Tongue (tissue), 2 donors: ENCODE measurements around the gene VMP1. TPM values are rescaled to one million over a fixed set of nuclear protein-coding genes. Genes with fewer than 3 reads are reported as not detected.
"Not testable (repeated sequence)": the region's sequence is repeated elsewhere in the genome, so short reads cannot be mapped to it uniquely, and the experiment has no call there.

Experiments used
- DNase-seq: peaks from one replicate; pipeline ENCODE4 v3.0.0-alpha.2; 2015
- total RNA-seq: library from RNA; depleted of rRNA; stranded (reverse); fragments of >200 nt; gene quantifications from one replicate; pipeline ENCODE4 v1.2.3, GENCODE V29; 2014

Gene VMP1
- total RNA-seq, 1 donor from 2014 or later, result 178 TPM

DNA sequence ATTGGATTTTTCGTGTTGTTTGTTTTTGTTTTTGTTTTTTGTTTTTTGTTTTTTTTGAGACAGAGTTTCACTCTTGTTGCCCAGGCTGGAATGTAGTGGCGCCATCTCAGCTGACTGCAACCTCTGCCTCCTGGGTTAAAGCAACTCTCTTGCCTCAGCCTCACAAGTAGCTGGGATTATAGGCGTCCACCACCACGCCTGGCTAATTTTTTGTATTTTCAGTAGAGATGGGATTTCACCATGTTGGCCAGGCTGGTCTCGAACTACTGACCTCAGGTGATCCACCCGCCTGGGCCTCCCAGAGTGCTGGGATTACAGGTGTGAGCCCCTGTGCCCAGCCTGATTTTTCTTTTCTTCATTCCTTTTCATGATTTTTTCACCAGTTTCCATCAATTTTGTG, 73.1 kb downstream of the VMP1 start:
- not testable (repeated sequence) for DNase-seq

DNA sequence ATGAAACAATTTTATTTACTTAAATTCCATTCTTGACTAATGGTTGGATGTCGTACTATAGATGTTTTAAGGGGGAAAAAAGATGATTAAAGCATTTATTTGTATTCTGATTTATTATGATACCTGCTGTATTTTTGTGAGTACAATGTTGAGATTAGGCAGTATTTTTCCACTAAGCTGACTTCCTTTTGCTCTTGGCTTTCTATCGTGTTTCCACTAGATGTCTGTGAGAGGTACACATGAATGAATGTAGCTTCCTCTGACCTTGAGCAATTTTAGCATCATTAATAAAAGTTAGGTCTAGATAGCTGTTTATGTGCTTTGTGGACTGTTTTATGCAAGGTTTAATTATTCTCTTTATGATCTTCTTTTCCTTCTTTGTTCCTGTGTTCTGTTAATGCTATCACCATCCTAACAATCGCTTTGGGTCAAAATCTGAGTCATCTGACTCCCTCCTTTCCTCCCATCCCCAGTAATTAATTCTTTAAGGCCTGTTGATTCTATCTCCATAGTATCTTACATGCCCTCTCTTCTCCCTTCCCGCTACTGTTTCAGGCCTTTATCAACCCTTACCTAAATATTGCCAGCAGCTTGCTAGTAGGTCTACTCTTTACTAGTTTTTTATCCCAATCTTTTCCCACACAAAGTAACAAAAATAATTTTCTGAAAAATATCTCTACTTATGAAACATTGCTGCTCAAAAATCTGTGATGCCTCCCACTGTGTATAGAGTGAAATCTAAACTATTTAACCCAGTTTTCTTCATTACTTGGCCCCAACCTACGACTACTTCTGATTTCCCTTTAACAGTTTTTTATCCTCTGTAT, 76.0 kb downstream of the VMP1 start:
- no peak for DNase-seq

GRCh38 chr17:59785091-59785799, 77.8 kb downstream of the VMP1 start:
- no peak for DNase-seq

- DNase-seq, result no peak
Measured at GRCh38 chr17:59786213-59786535, 78.7 kb downstream of the VMP1 start.

DNA sequence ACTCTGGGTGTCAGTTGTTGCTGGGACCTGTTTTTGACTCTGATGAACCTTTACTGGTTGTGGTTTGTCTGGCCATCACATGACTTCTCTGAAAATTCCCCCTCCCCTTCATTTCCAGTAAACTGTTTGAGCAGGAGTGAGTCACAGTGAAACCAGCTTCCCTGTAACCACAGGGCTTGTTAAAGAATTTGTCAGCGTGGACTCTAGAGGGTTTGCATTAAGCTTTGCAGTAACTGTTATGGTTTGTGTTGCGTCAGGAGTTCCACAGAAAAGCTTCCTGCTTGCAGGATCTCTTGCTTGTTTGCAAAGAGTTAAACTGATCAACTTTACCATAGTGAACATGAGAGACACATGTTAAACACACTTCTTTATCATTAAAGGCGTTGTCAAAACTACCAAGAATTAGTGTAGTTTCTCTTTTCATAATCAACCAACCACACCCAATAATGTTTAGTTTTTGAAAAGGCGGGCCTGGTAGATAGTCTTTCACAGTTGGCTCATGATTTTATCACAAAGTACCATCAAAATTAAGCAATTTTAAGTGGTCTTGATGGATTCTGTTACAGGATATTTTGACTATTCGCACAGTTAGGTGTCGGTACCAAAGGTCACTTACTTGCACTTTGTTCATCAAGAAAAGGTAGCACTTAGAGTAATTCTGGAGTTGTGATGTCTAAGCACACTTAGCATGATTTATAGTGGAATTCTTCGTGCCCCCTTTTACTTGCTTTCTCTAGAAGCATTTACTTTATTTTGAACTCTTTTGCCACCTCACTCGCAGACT, 79.3 kb downstream of the VMP1 start:
- peak; percentile 84 for DNase-seq

DNA sequence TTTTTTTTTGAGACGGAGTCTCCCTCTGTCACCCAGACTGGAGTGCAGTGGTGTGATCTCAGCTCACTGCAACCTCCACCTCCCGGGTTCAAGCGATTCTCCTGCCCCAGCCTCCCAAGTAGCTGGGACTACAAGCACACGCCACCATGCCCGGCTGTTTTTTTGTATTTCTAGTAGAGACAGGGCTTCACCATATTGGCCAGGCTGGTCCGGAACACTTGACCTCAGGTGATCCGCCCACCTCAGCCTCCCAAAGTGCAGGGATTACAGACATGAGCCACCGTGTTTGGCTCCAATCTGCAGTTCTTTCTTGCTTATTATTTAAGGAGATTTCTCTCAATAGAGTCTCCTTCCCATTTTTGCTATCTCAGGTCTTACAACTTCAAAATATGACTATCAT, 82.4 kb downstream of the VMP1 start:
- not testable (repeated sequence) for DNase-seq

DNA sequence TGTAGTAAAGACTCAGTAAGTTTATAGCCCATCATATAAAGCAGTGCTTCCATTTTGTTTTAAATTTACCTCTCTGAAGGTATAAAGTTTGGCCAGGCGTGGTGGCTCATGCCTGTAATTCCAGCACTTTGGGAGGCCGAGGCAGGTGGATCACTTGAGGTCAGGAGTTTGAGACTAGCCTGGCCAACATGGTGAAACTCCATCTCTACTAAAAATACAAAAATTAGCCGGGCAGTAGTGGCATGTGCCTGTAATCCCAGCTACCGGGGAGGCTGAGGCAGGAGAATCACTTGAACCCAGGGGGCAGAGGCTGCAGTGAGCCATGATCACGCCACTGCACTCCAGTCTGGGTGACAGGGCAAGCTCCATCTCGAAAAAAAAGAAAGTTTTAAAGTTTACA, 83.0 kb downstream of the VMP1 start:
- DNase-seq, result not testable (repeated sequence)

GRCh38 chr17:59790910-59791309, 83.5 kb downstream of the VMP1 start:
- no peak for DNase-seq

DNA sequence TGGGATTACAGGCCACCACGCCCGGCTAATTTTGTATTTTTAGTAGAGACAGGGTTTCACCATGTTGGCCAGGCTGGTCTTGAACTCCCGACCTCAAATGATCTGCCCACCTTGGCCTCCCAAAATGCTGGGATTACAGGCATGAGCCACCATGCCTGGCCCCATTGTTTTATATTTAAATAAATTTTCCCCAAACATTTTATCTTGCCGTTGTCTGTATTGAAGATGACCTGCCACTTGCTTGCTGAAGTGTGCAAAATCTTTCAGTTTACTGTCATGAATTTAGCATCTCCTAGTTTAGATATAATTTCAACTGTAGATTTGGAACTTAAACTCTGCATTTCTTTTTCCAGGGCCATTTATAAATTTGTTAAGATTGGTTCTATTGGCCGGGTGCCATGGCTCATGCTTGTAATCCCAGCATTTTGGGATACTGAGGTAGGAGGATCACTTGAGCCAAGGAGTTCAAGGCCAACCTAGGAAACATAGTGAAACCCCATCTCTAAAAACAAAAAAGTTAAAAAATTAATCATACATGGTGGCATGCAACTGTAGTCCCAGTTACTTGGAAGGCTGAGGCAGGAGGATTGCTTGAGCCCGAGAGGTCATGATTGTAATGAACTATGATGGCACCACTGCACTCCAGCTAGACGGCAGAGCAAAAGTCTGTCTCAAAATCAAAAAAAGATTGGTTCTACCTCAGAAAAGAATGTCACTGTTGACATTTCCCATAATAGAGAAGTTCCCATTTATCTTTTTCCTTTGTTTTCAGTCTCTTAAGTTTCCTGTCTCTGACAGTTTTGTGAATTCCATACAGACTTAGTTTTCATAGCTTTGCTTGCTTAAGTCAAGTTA, 84.4 kb downstream of the VMP1 start:
- no peak for DNase-seq

- not testable (repeated sequence) for DNase-seq
Measured at GRCh38 chr17:59792458-59792823, 85.0 kb downstream of the VMP1 start.

DNA sequence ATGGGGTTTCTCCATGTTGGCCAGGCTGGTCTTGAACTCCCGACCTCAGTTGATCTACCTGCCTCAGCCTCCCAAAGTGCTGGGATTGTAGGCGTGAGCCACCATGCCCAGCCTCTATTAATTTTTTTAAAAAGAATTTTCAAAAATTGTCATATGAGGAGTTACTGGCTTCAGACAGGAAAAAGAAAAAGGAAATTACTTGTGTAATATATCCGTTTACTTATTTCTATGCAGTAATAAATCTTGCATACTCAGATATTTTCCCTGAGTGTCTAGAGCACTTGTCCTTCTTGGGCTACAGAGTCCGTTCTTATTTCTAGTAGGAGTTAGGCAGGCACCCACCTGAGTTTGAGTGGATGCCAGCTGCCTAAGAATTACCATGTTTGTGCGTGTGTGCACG, 85.8 kb downstream of the VMP1 start:
- no peak for DNase-seq

- DNase-seq, result no peak
Measured at GRCh38 chr17:59796138-59796537, 88.7 kb downstream of the VMP1 start.

GRCh38 chr17:59796785-59797205, 89.3 kb downstream of the VMP1 start:
- no peak for DNase-seq

GRCh38 chr17:59798111-59798510, 90.7 kb downstream of the VMP1 start:
- no peak for DNase-seq

GRCh38 chr17:59800530-59800942, 93.1 kb downstream of the VMP1 start:
- DNase-seq, result no peak

GRCh38 chr17:59802160-59802559, 94.7 kb downstream of the VMP1 start:
- DNase-seq, result no peak

DNA sequence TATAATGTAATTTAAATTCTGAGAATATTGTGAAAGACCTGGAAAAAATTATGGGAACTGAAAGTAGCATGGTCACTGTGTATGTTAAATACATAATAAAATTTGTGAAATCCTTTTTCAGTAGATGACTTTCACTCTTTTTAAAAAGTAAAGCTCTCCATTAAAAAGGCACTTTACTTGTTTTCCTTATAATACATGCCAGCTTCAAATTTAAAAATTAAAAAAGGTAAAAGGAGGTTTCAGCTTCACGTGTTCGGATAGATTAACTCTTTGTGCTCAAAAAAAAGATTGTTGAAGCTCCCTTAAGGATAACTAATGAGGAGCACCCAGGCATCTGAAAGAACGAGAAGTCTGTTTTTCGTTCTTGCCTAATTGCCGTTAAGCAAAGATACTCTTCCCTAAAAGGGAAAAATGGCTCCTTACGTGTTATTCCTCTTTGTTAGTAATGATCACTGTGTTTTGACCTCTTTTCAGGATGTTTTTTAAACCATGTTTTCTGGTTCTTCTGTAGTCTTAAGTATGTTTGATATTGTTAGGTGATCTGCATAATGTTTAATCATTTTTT, 97.5 kb downstream of the VMP1 start:
- no peak for DNase-seq

DNA sequence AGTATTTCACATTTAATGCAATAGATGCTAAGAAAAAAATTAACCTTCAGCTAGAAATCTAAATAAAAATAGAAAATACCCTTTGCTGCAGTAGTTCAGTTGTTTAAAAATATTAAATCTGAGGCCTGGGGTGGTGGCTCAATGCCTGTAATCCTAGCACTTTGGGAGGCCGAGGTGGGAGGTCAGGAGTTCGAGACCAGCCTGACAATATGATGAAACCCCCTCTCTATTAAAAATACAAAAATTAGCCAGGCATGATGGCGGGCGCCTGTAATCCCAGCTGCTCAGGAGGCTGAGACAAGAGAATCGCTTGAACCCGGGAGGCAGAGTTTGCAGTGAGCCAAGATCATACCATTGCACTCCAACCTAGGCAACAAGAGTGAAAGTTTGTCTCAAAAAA, 98.9 kb downstream of the VMP1 start:
- DNase-seq, result not testable (repeated sequence)

DNA sequence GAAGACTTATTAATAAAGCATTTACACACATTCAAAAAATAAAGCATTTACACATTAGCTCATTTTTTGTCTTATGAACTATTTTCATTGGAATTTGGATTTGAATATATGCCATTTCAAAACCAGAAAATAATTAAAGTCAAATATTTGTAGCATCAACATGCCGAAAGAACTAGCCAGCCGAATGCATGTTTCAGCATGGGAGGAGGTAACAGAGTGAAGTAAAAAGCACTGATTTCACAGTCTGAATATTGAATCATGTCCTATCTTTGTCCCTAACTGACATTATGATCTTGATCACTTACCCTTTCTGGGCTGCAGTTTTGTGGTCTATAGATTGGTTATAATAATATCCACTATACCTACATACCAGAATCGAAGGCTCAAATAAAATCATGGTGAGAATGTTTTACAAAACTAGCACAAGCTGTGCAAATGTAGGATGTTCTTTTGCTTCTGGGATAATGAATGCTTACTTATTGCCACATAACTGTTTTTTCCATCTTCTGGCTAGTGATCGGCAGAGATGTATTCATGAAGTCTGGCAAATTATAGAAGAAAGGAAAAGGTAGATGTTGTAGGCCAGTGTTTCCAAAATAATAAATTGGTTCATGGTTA, 100.5 kb downstream of the VMP1 start:
- DNase-seq, result no peak

DNA sequence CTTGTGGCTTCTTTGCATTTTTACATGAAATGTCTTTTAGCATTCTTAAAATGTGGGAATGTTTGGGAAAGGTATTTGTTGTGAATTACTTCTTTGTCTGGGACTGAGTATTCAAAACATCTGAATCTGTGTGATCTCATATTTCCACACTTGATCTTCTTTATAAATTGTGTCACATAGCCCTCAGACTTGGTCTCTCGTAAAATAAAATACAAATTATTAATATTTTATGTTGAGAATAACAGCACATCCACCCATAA, 103.4 kb downstream of the VMP1 start:
- no peak for DNase-seq

- DNase-seq, result no peak
Measured at GRCh38 chr17:59811209-59811608, 103.8 kb downstream of the VMP1 start.

DNA sequence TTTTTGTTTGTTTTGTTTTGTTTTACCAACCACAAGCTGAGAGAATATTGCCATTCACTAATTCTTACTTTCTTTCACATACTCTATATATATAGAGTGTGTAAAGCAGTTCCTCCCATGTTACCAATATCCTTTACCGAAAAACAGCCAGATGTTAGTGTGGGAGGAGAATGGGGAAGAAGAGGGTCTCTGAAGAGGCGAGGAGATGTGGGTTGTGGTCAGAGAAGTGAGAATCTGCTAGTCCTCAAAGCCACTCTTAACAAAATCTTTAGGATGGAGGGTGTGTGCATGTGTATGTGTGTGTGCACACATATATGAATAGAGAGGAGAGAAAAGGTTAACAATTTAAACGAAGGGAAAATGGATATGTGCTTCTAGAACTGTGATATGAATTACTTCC, 104.7 kb downstream of the VMP1 start:
- DNase-seq, result no peak
